GM12872 (cell line): ENCODE measurements around the gene SLC16A5.

Experiments
- CTCF ChIP-seq: IDR thresholded peaks from 3 replicates; pipeline ENCODE4 v1.5.1; 2011; ENCODE audit warnings: low read depth, mild to moderate bottlenecking, low read length, moderate library complexity; ENCODE audit not compliant: insufficient read depth

The SLC16A5 gene

GRCh38 chr17:75087558-75088453, at the start of gene SLC16A5:
Gene SLC16A5, plus strand, starts transcription at chr17:75087954. Its CDS starts 5,683 bp downstream, at chr17:75093637.
- no peak for TF ChIP-seq CTCF

GRCh38 chr17:75039238-75039637, 48.5 kb upstream of the SLC16A5 start:
- no peak for TF ChIP-seq CTCF

- TF ChIP-seq CTCF: no peak
Observed at GRCh38 chr17:75041656-75042280, 46.0 kb upstream of the SLC16A5 start.

- TF ChIP-seq CTCF: no peak
Observed at GRCh38 chr17:75044716-75045115, 43.0 kb upstream of the SLC16A5 start.

GRCh38 chr17:75046407-75047289, 41.1 kb upstream of the SLC16A5 start, which contains the start of the genes ATP5PD and KCTD2:
Gene ATP5PD, minus strand, starts transcription at chr17:75046969. Its CDS starts 4,319 bp downstream, at chr17:75042650.
Gene KCTD2, plus strand, starts transcription at chr17:75047225. Its CDS starts 26 bp downstream, at chr17:75047251.
- no peak for TF ChIP-seq CTCF

GRCh38 chr17:75047398-75048098, 40.2 kb upstream of the SLC16A5 start:
- no peak for TF ChIP-seq CTCF
